CD4-positive, alpha-beta T cell (primary cell): Measurements from ENCODE around the gene MLXIP. TPM values are rescaled to one million over a fixed set of nuclear protein-coding genes. Genes with fewer than 3 reads are reported as not detected.

ENCODE experiments used
- ATAC-seq: fragments of 200-7000 bp; cut with Tn5 transposase; one replicate; pipeline ENCODE4 v1.10.0; 2022; ENCODE audit warnings: mild to moderate bottlenecking; ENCODE audit not compliant: poor library complexity
- CTCF ChIA-PET: fragments of 350-600 bp; sonication (Branson Sonifier 250); formaldehyde crosslinking; loops from one replicate; lab custom pipeline; 2021; ENCODE audit warnings: antibody characterized with exemption, inconsistent platforms; lab: Charles Lee
- POLR2A ChIA-PET: fragments of 350-600 bp; sonication (Branson Sonifier 250); formaldehyde crosslinking; loops from one replicate; lab custom pipeline; 2021; ENCODE audit warnings: antibody characterized with exemption, inconsistent platforms; lab: Charles Lee
- DNase-seq, 14 experiments: peaks; one replicate each; pipeline ENCODE4 v3.0.0-alpha.2; 2013 to 2020; ENCODE audit warnings: mixed read lengths in 2 of 14
- H3K27ac ChIP-seq, 2 donors: one replicate each; pipeline versions ENCODE4 v1.5.1 to v1.7.0; 2013; ENCODE audit warnings: low read length in 2 of 2, low read depth in 1 of 2, mild to moderate bottlenecking in 1 of 2
- H3K27me3 ChIP-seq, 2 experiments: 1 replicate in 1 of 2; 2 replicates in 1 of 2; pipeline versions ENCODE4 v1.6.1 to v1.7.0; 2013; ENCODE audit warnings: low read length in 2 of 2, control low read depth in 1 of 2, mild to moderate bottlenecking in 1 of 2, moderate library complexity in 1 of 2; ENCODE audit not compliant: insufficient read depth in 2 of 2, control insufficient read depth in 1 of 2
- H3K36me3 ChIP-seq: one replicate; pipeline ENCODE4 v1.6.1; 2013; ENCODE audit warnings: low read length, control low read depth; ENCODE audit not compliant: insufficient read depth
- H3K4me1 ChIP-seq: one replicate; pipeline ENCODE4 v1.6.1; 2013; ENCODE audit warnings: low read length, control low read depth; ENCODE audit not compliant: insufficient read depth
- H3K4me3 ChIP-seq: one replicate; pipeline ENCODE4 v1.5.1; 2013; ENCODE audit warnings: mild to moderate bottlenecking, low read length, moderate library complexity
- H3K9me3 ChIP-seq, 2 experiments: 1 replicate in 1 of 2; 2 replicates in 1 of 2; pipeline versions ENCODE4 v1.6.1 to v1.7.0; 2013; ENCODE audit warnings: low read length in 2 of 2, mild to moderate bottlenecking in 2 of 2, control low read depth in 1 of 2, moderate library complexity in 1 of 2; ENCODE audit not compliant: control insufficient read depth in 1 of 2, insufficient read depth in 1 of 2
- H3K27ac Mint-ChIP-seq: one replicate; pipeline ENCODE4 v1.8.0; 2020; ENCODE audit warnings: mixed read lengths
- H3K27me3 Mint-ChIP-seq: one replicate; pipeline ENCODE4 v1.8.0; 2021; ENCODE audit warnings: mixed read lengths
- H3K36me3 Mint-ChIP-seq: one replicate; pipeline ENCODE4 v1.8.0; 2021; ENCODE audit warnings: low read depth, mixed read lengths
- H3K4me1 Mint-ChIP-seq: one replicate; pipeline ENCODE4 v1.8.0; 2021; ENCODE audit warnings: low read depth, mixed read lengths
- H3K4me3 Mint-ChIP-seq: one replicate; pipeline ENCODE4 v1.8.0; 2020; ENCODE audit warnings: mild to moderate bottlenecking, mixed read lengths
- H3K9me3 Mint-ChIP-seq: one replicate; pipeline ENCODE4 v1.8.0; 2020; ENCODE audit warnings: mixed read lengths
- CTCF ChIP-seq: fragments of 200-600 bp; IDR thresholded peaks from one replicate; pipeline ENCODE4 v1.8.0; 2022; ENCODE audit warnings: antibody characterized with exemption, mild to moderate bottlenecking
- intact Hi-C, 2 experiments: fragments of 100-400 bp; cut with DNase I in 1 of 2; cut with micrococcal nuclease in 1 of 2; formaldehyde crosslinking; loops; one replicate each; pipeline versions ENCODE4 v1.15.1 to v1.9.0; 2023 to 2025; cut with DNase I, micrococcal nuclease
- total RNA-seq, 174 experiments: library from RNA in 2 of 174; stranded (reverse) in 2 of 174; gene quantifications; one replicate each; pipeline ENCODE4 v1.2.3 and lab custom pipeline; 2021 to 2026

The MLXIP gene
- total RNA-seq, 2 experiments from 2014 or later, result 98.0 to 99.3 TPM

- ATAC-seq, result no peak
- H3K27me3 ChIP-seq, result peaks cover 0 to 5% of the 10 kb centered on the region in 2 experiments
- no peak overlapping the region for H3K4me3 ChIP-seq
- no peak for TF ChIP-seq CTCF
- no peak for DNase-seq
- H3K27ac ChIP-seq, result no peak overlapping the region
- H3K4me1 Mint-ChIP-seq, result peaks cover 17% of the 10 kb centered on the region
- intact Hi-C loops, result no loop called here
- no peak overlapping the region for H3K27ac Mint-ChIP-seq
- ChIA-PET POLR2A (no interaction called here), CTCF (interaction anchor here (0.5 kb wide), 1 partner anchor 31 kb away, joined by 3 read pairs; no protein-coding TSS in a partner anchor)
- no peaks in the 10 kb centered on the region for H3K36me3 Mint-ChIP-seq
- H3K9me3 Mint-ChIP-seq, result no peaks in the 10 kb centered on the region
- no peaks in the 10 kb centered on the region for H3K27me3 Mint-ChIP-seq
- peaks cover 3% of the 10 kb centered on the region for H3K4me1 ChIP-seq
- no peak overlapping the region for H3K4me3 Mint-ChIP-seq
- H3K36me3 ChIP-seq, result no peaks in the 10 kb centered on the region
- H3K9me3 ChIP-seq, result peaks cover 0 to 3% of the 10 kb centered on the region in 2 experiments
Observed at GRCh38 chr12:122029620-122030423, 48.7 kb upstream of the MLXIP start.

GRCh38 chr12:122030424-122031035, 48.0 kb upstream of the MLXIP start:
- ATAC-seq, result no peak

More at GRCh38 chr12:122030424-122031035, 48.0 kb upstream of the MLXIP start:
- no peak for DNase-seq
- Histone ChIP-seq H3K4me3 (no peak overlapping the region), H3K4me1 (peaks cover 3% of the 10 kb centered on the region), H3K36me3 (no peaks in the 10 kb centered on the region), H3K27me3 (peaks cover 0 to 5% of the 10 kb centered on the region in 2 experiments), H3K27ac (no peak overlapping the region), H3K9me3 (peaks cover 0 to 3% of the 10 kb centered on the region in 2 experiments)
- TF ChIP-seq CTCF, result no peak
- H3K4me3 Mint-ChIP-seq, result no peak overlapping the region
- no peak overlapping the region for H3K27ac Mint-ChIP-seq
- CTCF ChIA-PET, result interaction anchor here (0.5 kb wide), 1 partner anchor 32 kb away, joined by 3 read pairs; no protein-coding TSS in a partner anchor
- POLR2A ChIA-PET, result no interaction called here
- H3K36me3 Mint-ChIP-seq, result no peaks in the 10 kb centered on the region
- no peaks in the 10 kb centered on the region for H3K9me3 Mint-ChIP-seq
- intact Hi-C loops, result no loop called here
- H3K4me1 Mint-ChIP-seq, result peaks cover 17% of the 10 kb centered on the region
- no peaks in the 10 kb centered on the region for H3K27me3 Mint-ChIP-seq
